Neural cell (in vitro differentiated cells): Measurements from ENCODE around the gene RPRD1B. TPM values are rescaled to one million over a fixed set of nuclear protein-coding genes. Genes with fewer than 3 reads are reported as not detected.

Experiments
- H2AFZ ChIP-seq: fragments of 200-600, 300-800 bp; sonication (generic), shearing (Covaris generic); 2 replicates; pipeline ENCODE4 v1.6.0; 2014; ENCODE audit warnings: low read depth, mild to moderate bottlenecking, antibody characterized with exemption, low read length, moderate library complexity
- H3F3A ChIP-seq: fragments of 200-600 bp; shearing (Covaris generic); 2 replicates; pipeline ENCODE4 v1.6.1; 2016; ENCODE audit warnings: mild to moderate bottlenecking, moderate library complexity, mixed read lengths, antibody characterized with exemption, low read length; ENCODE audit not compliant: insufficient read depth, poor library complexity, severe bottlenecking
- H3K27ac ChIP-seq: fragments of 200-600, 300-800 bp; sonication (generic), shearing (Covaris generic); 2 replicates; pipeline ENCODE4 v1.5.1; 2014; ENCODE audit warnings: mild to moderate bottlenecking, low read length, moderate library complexity
- H3K27me3 ChIP-seq: fragments of 300-800, 200-600 bp; sonication (generic), shearing (Covaris generic); 2 replicates; pipeline ENCODE4 v1.6.0; 2014; ENCODE audit warnings: mild to moderate bottlenecking, low read depth, low read length, moderate library complexity; ENCODE audit not compliant: insufficient read depth
- H3K36me3 ChIP-seq: fragments of 300-800, 200-600 bp; sonication (generic), shearing (Covaris generic); 2 replicates; pipeline ENCODE4 v1.5.1; 2014; ENCODE audit warnings: mild to moderate bottlenecking, antibody characterized with exemption, low read length, moderate library complexity; ENCODE audit not compliant: insufficient read depth
- H3K4me2 ChIP-seq: fragments of 300-800, 200-600 bp; sonication (generic), shearing (Covaris generic); 2 replicates; pipeline ENCODE4 v1.6.0; 2014; ENCODE audit warnings: mild to moderate bottlenecking, low read length
- H3K4me3 ChIP-seq: fragments of 300-800, 200-600 bp; sonication (generic), shearing (Covaris generic); 2 replicates; pipeline ENCODE4 v1.5.1; 2014; ENCODE audit warnings: mild to moderate bottlenecking, low read length, moderate library complexity
- H3K79me2 ChIP-seq: fragments of 200-600 bp; shearing (Covaris generic); replicated peaks from 2 replicates; pipeline ENCODE4 v1.6.0; 2014; ENCODE audit warnings: mild to moderate bottlenecking, low read length, moderate library complexity; ENCODE audit not compliant: insufficient read depth
- H3K9ac ChIP-seq: fragments of 300-800, 200-600 bp; sonication (generic), shearing (Covaris generic); 2 replicates; pipeline ENCODE4 v1.6.1; 2016; ENCODE audit warnings: mild to moderate bottlenecking, low read length, mixed read lengths
- H3K9me2 ChIP-seq: fragments of 200-600 bp; shearing (Covaris generic); 2 replicates; pipeline ENCODE4 v1.6.1; 2016; ENCODE audit warnings: mild to moderate bottlenecking, low read length, mixed read lengths; ENCODE audit not compliant: insufficient read depth
- H3K9me3 ChIP-seq: fragments of 200-600, 300-800 bp; sonication (generic), shearing (Covaris generic); 2 replicates; pipeline ENCODE4 v1.6.1; 2016; ENCODE audit warnings: mild to moderate bottlenecking, mixed run types, low read length, moderate library complexity, mixed read lengths
- H4K20me1 ChIP-seq: fragments of 200-600 bp; shearing (Covaris generic); 2 replicates; pipeline ENCODE4 v1.6.1; 2016; ENCODE audit warnings: mild to moderate bottlenecking, mixed run types; ENCODE audit not compliant: insufficient read depth
- CTCF ChIP-seq: fragments of 450-650 bp; IDR thresholded peaks from 2 replicates; pipeline ENCODE4 v1.5.1; 2014; ENCODE audit warnings: antibody characterized with exemption, mild to moderate bottlenecking, moderate library complexity; ENCODE audit not compliant: poor library complexity, severe bottlenecking
- EP300 ChIP-seq: fragments of 450-650 bp; conservative IDR thresholded peaks from 2 replicates; pipeline ENCODE4 v1.6.1; 2014; ENCODE audit warnings: antibody characterized with exemption, mild to moderate bottlenecking, moderate library complexity; ENCODE audit not compliant: poor library complexity, severe bottlenecking
- EZH2 ChIP-seq: fragments of 200-600, 300-800 bp; shearing (Covaris generic), sonication (generic); IDR thresholded peaks from 2 replicates; pipeline ENCODE4 v1.6.1; 2014; ENCODE audit warnings: antibody characterized with exemption, low read length, borderline replicate concordance, mild to moderate bottlenecking; ENCODE audit not compliant: insufficient read depth, poor library complexity, severe bottlenecking
- MXI1 ChIP-seq: fragments of 450-650 bp; conservative IDR thresholded peaks from 2 replicates; pipeline ENCODE4 v1.6.1; 2014; ENCODE audit warnings: antibody characterized with exemption, mild to moderate bottlenecking; ENCODE audit not compliant: poor library complexity, severe bottlenecking
- POLR2AphosphoS5 ChIP-seq: IDR thresholded peaks from 2 replicates; pipeline ENCODE4 v1.6.1; 2012
- RAD21 ChIP-seq: fragments of 450-650 bp; conservative IDR thresholded peaks from 2 replicates; pipeline ENCODE4 v1.6.1; 2014; ENCODE audit warnings: antibody characterized with exemption, mild to moderate bottlenecking, moderate library complexity
- REST ChIP-seq: IDR thresholded peaks from 2 replicates; pipeline ENCODE4 v1.6.1; 2012; ENCODE audit warnings: borderline replicate concordance
- SMC3 ChIP-seq: fragments of 450-650 bp; conservative IDR thresholded peaks from 2 replicates; pipeline ENCODE4 v1.6.1; 2014; ENCODE audit warnings: antibody characterized with exemption, mild to moderate bottlenecking, moderate library complexity; ENCODE audit not compliant: poor library complexity
- TAF1 ChIP-seq: IDR thresholded peaks from 2 replicates; pipeline ENCODE4 v1.6.1; 2012; ENCODE audit warnings: low read depth
- polyA plus RNA-seq: library from polyadenylated mRNA; depleted of rRNA; stranded (reverse); fragments of >200 nt; gene quantifications from 2 replicates; pipeline ENCODE4 v1.2.3, GENCODE V29; 2014

The RPRD1B gene
- polyA plus RNA-seq, 1 donor from 2014 or later, result 23.4 TPM

- Histone ChIP-seq H3K36me3 (no peaks in the 10 kb centered on the region), H3K27me3 (no peaks in the 10 kb centered on the region), H3K9ac (no peak overlapping the region), H2AFZ (no peak overlapping the region), H4K20me1 (no peaks in the 10 kb centered on the region), H3K9me2 (no peaks in the 10 kb centered on the region), H3K79me2 (no peaks in the 10 kb centered on the region), H3K27ac (no peak overlapping the region), H3K9me3 (no peaks in the 10 kb centered on the region), H3K4me2 (no peak overlapping the region), H3K4me3 (no peak overlapping the region), H3F3A (no peaks in the 10 kb centered on the region)
- TF ChIP-seq MXI1 (no peak), CTCF (no peak), POLR2AphosphoS5 (no peak), EP300 (no peak), EZH2 (no peak), REST (no peak), RAD21 (no peak), SMC3 (no peak), TAF1 (no peak)
Observed at GRCh38 chr20:38132910-38133501, 99.5 kb downstream of the RPRD1B start.

- TF ChIP-seq REST, result no peak
- TF ChIP-seq RAD21, result no peak
- TF ChIP-seq TAF1, result no peak
- no peak for TF ChIP-seq EZH2
- TF ChIP-seq CTCF, result no peak
- TF ChIP-seq SMC3, result no peak
- TF ChIP-seq EP300, result no peak
- TF ChIP-seq MXI1, result no peak
- no peak for TF ChIP-seq POLR2AphosphoS5
- H2AFZ ChIP-seq, result no peak overlapping the region
- H3K9me3 ChIP-seq, result no peaks in the 10 kb centered on the region
- no peak overlapping the region for H3K9ac ChIP-seq
- H3K27me3 ChIP-seq, result no peaks in the 10 kb centered on the region
- no peaks in the 10 kb centered on the region for H3K36me3 ChIP-seq
- H3K9me2 ChIP-seq, result no peaks in the 10 kb centered on the region
- H3K4me3 ChIP-seq, result no peak overlapping the region
- no peaks in the 10 kb centered on the region for H3K79me2 ChIP-seq
- no peak overlapping the region for H3K4me2 ChIP-seq
- H3K27ac ChIP-seq, result no peak overlapping the region
- no peaks in the 10 kb centered on the region for H4K20me1 ChIP-seq
- H3F3A ChIP-seq, result no peaks in the 10 kb centered on the region
Observed at GRCh38 chr20:38133680-38134426, 100.3 kb downstream of the RPRD1B start.
